ENCODE measurements around the gene NUP93. TPM values are rescaled to one million over a fixed set of nuclear protein-coding genes. Genes with fewer than 3 reads are reported as not detected.

The NUP93 gene
- total and polyA plus RNA-seq, 2 donors (not counting 3 experiments of a cell fraction or from before 2014, with no cell fraction given): 62.3 to 124 TPM

DNA sequence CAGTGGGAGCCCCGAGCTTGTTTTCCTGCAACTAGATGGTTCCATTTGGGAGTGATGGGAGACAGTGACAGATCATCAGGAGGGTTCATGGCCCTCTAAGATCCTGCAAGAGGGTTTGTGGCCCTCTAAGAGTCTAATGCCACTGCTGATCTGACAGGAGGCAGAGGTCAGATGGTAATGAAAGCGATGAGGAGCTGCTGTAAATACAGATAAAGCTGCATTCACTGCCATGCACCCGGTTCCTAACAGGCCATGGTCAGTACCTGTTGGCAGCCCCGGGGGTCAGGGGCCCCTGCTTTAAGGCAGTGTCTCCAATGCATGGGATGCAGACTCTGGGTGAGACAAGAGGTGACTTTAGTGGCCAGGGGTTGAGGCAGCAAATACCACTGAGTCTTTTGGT lies 165.9 kb downstream of the NUP93 start:
- intact Hi-C loops (cut with micrococcal nuclease) (no loop called here), dilution Hi-C loops (cut with MboI; ENCODE audit: extremely low pct_ligation_motif_present, low sequenced_read_pairs) (no loop called here)
- DNase-seq (ENCODE audit: low read depth, low spot score) (no peak), FAIRE-seq (no peak)
- H3K4me1 ChIP-seq (ENCODE audit: control insufficient read depth, extremely low read depth, insufficient read depth, low read length): no peaks in the 10 kb centered on the region
- no peaks in the 10 kb centered on the region for H3K9me3 ChIP-seq (replicated peaks; ENCODE audit: control insufficient read depth, insufficient read depth, low read length)
- H3K9ac ChIP-seq (replicated peaks; ENCODE audit: extremely low read depth, insufficient read depth, low read length): no peak overlapping the region
- H3K4me3 ChIP-seq (replicated peaks in 1 of 3; ENCODE audit: insufficient read depth in 1 of 3, low read depth in 1 of 3, low read length in 3 of 3): no peak overlapping the region
- H4K20me1 ChIP-seq (replicated peaks; ENCODE audit: control insufficient read depth, extremely low read depth, insufficient read depth, low read length): no peaks in the 10 kb centered on the region
- POLR2A ChIA-PET: no interaction called here
- H3K27ac ChIP-seq (ENCODE audit: insufficient read depth, low read depth, low read length): no peak overlapping the region
- H3K36me3 ChIP-seq (ENCODE audit: control insufficient read depth in 2 of 2, extremely low read depth in 1 of 2, insufficient read depth in 2 of 2, low read length in 2 of 2): no peaks in the 10 kb centered on the region
- H3K79me2 ChIP-seq (ENCODE audit: control insufficient read depth, insufficient read depth, low read length): no peaks in the 10 kb centered on the region
- TF ChIP-seq JUN (IDR thresholded peaks at IDR 0.05; ENCODE audit: borderline replicate concordance, insufficient read depth, insufficient read length, low read depth): no peak
- CTCF ChIA-PET: no interaction called here
- H3K4me2 ChIP-seq (ENCODE audit: insufficient read depth, low read length): no peak overlapping the region
- no peaks in the 10 kb centered on the region for H3K9me1 ChIP-seq (replicated peaks; ENCODE audit: control insufficient read depth, extremely low read depth, insufficient read depth, low read length)
- no peaks in the 10 kb centered on the region for H3K27me3 ChIP-seq (ENCODE audit: control insufficient read depth in 2 of 2, insufficient read depth in 2 of 2, low read length in 2 of 2)
- BruUV-seq (replicated peaks): no TSS peak
- H2AFZ ChIP-seq (ENCODE audit: low read depth, low read length): no peak overlapping the region

DNA sequence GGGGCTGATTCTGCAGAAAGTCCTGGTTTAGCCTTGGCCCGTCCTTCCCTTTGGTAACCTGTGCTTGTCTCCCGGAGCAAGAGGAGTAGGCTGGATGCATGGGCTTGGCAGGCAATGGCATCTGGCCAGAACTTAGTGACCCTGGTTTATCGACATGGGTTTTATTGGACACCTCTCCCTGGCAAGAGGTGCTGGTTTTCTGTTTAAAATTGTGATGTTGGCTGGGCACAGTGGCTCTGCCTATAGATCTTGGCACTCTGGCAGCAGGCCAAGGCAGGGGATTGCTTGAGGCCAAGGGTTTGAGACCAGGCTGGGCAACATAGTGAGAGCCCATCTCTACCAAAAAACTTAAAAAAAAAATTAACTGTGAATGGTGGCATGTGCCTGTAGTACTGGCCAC lies 166.3 kb downstream of the NUP93 start:
- Histone ChIP-seq H3K9me3 (replicated peaks; ENCODE audit: control insufficient read depth, insufficient read depth, low read length) (no peaks in the 10 kb centered on the region), H4K20me1 (replicated peaks; ENCODE audit: control insufficient read depth, extremely low read depth, insufficient read depth, low read length) (no peaks in the 10 kb centered on the region), H3K9me1 (replicated peaks; ENCODE audit: control insufficient read depth, extremely low read depth, insufficient read depth, low read length) (no peaks in the 10 kb centered on the region), H3K27me3 (ENCODE audit: control insufficient read depth in 2 of 2, insufficient read depth in 2 of 2, low read length in 2 of 2) (no peaks in the 10 kb centered on the region), H3K9ac (replicated peaks; ENCODE audit: extremely low read depth, insufficient read depth, low read length) (no peak overlapping the region), H3K36me3 (ENCODE audit: control insufficient read depth in 2 of 2, extremely low read depth in 1 of 2, insufficient read depth in 2 of 2, low read length in 2 of 2) (no peaks in the 10 kb centered on the region), H2AFZ (ENCODE audit: low read depth, low read length) (no peak overlapping the region), H3K4me1 (ENCODE audit: control insufficient read depth, extremely low read depth, insufficient read depth, low read length) (no peaks in the 10 kb centered on the region), H3K27ac (ENCODE audit: insufficient read depth, low read depth, low read length) (no peak overlapping the region), H3K79me2 (ENCODE audit: control insufficient read depth, insufficient read depth, low read length) (no peaks in the 10 kb centered on the region), H3K4me3 (replicated peaks in 1 of 3; ENCODE audit: insufficient read depth in 1 of 3, low read depth in 1 of 3, low read length in 3 of 3) (no peak overlapping the region), H3K4me2 (ENCODE audit: insufficient read depth, low read length) (no peak overlapping the region)
- no TSS peak for BruUV-seq (replicated peaks)
- TF ChIP-seq GATA2 (IDR thresholded peaks at IDR 0.05; ENCODE audit: insufficient read depth, insufficient read length, low read depth, low read length) (no peak), JUN (IDR thresholded peaks at IDR 0.05; ENCODE audit: borderline replicate concordance, insufficient read depth, insufficient read length, low read depth) (no peak), MYC (IDR thresholded peaks at IDR 0.05; ENCODE audit: low read depth, low read length) (no peak), EZH2 (IDR thresholded peaks at IDR 0.05; ENCODE audit: borderline replicate concordance, low read depth, low read length, severe bottlenecking) (no peak), FOS (IDR thresholded peaks at IDR 0.05; ENCODE audit: borderline replicate concordance, insufficient read depth, low read length) (no peak), POLR2AphosphoS5 (IDR thresholded peaks at IDR 0.05; ENCODE audit: insufficient read depth, low read depth, low read length) (no peak), POLR2A (IDR thresholded peaks at IDR 0.05; ENCODE audit: low read depth, low read length) (no peak)
- TF ChIP-seq, protein P1, sequence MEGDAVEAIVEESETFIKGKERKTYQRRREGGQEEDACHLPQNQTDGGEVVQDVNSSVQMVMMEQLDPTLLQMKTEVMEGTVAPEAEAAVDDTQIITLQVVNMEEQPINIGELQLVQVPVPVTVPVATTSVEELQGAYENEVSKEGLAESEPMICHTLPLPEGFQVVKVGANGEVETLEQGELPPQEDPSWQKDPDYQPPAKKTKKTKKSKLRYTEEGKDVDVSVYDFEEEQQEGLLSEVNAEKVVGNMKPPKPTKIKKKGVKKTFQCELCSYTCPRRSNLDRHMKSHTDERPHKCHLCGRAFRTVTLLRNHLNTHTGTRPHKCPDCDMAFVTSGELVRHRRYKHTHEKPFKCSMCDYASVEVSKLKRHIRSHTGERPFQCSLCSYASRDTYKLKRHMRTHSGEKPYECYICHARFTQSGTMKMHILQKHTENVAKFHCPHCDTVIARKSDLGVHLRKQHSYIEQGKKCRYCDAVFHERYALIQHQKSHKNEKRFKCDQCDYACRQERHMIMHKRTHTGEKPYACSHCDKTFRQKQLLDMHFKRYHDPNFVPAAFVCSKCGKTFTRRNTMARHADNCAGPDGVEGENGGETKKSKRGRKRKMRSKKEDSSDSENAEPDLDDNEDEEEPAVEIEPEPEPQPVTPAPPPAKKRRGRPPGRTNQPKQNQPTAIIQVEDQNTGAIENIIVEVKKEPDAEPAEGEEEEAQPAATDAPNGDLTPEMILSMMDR (IDR thresholded peaks at IDR 0.05; ENCODE audit: extremely low read depth in 1 of 2, insufficient read depth in 1 of 2, low read depth in 1 of 2, low read length in 2 of 2): no peak
- TF ChIP-seq, protein P2, sequence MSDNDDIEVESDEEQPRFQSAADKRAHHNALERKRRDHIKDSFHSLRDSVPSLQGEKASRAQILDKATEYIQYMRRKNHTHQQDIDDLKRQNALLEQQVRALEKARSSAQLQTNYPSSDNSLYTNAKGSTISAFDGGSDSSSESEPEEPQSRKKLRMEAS (IDR thresholded peaks at IDR 0.05; ENCODE audit: insufficient read depth, insufficient read length): no peak
- ChIA-PET CTCF (no interaction called here), POLR2A (no interaction called here)
- DNase-seq (ENCODE audit: low read depth, low spot score) (no peak), FAIRE-seq (no peak)
- intact Hi-C loops (cut with micrococcal nuclease): no loop called here
- dilution Hi-C loops (cut with MboI; ENCODE audit: extremely low pct_ligation_motif_present, low sequenced_read_pairs): no loop called here
